HEK293 (cell line): ENCODE measurements around the gene KRT4.

Source experiments
- CTCF ChIA-PET: fragments of 350-600 bp; formaldehyde crosslinking; extraction: SDS; loops from one replicate; lab custom pipeline; 2021; ENCODE audit warnings: antibody characterized with exemption; lab: Yijun Ruan, JAX
- POLR2A ChIA-PET: fragments of 300-600 bp; formaldehyde crosslinking; extraction: SDS; loops from one replicate; lab custom pipeline; 2020; ENCODE audit warnings: antibody characterized with exemption, inconsistent platforms; lab: Yijun Ruan, JAX
- H3K27ac ChIP-seq: fragments of 200-500 bp; sonication (Bioruptor generic); 2 replicates; pipeline ENCODE4 v1.5.1; 2014; ENCODE audit warnings: low read depth, low read length, control low read depth, inconsistent platforms; ENCODE audit errors: extremely low read depth
- H3K36me3 ChIP-seq, 2 experiments: fragments of 200-500 bp in 1 of 2; sonication (Bioruptor generic) in 1 of 2; 1 replicate in 1 of 2; 2 replicates in 1 of 2; pipeline ENCODE4 v1.5.1; 2014 to 2017; ENCODE audit warnings: inconsistent platforms in 2 of 2, low read length in 2 of 2; ENCODE audit not compliant: control insufficient read depth in 2 of 2, insufficient read depth in 1 of 2
- H3K4me1 ChIP-seq: fragments of 200-500 bp; sonication (Bioruptor generic); 2 replicates; pipeline ENCODE4 v1.5.1; 2014; ENCODE audit warnings: mild to moderate bottlenecking, low read length, inconsistent platforms; ENCODE audit not compliant: control insufficient read depth, insufficient read depth
- H3K4me3 ChIP-seq: 2 replicates; pipeline ENCODE4 v1.5.1; 2011; ENCODE audit warnings: low read depth, mild to moderate bottlenecking, control low read depth, low read length, moderate library complexity
- H3K9me3 ChIP-seq: fragments of 200-500 bp; sonication (Bioruptor generic); 2 replicates; pipeline ENCODE4 v1.5.1; 2014; ENCODE audit warnings: low read depth, low read length, inconsistent platforms; ENCODE audit not compliant: control insufficient read depth, insufficient read depth
- SCRT2 ChIP-seq: fragments of 450-650 bp; formaldehyde crosslinking; IDR thresholded peaks from 2 replicates; pipeline ENCODE4 v1.5.1; 2016; ENCODE audit warnings: missing biosample characterization, missing genetic modification characterization
- ZFHX2 ChIP-seq: fragments of 450-650 bp; formaldehyde crosslinking; conservative IDR thresholded peaks from 2 replicates; pipeline ENCODE4 v1.5.1; 2016; ENCODE audit warnings: missing biosample characterization, missing genetic modification characterization
- ZIC2 ChIP-seq: fragments of 450-650 bp; formaldehyde crosslinking; IDR thresholded peaks from 2 replicates; pipeline ENCODE4 v1.5.1; 2016; ENCODE audit warnings: missing biosample characterization, missing genetic modification characterization
- ZNF112 ChIP-seq: fragments of 450-650 bp; formaldehyde crosslinking; IDR thresholded peaks from 2 replicates; pipeline ENCODE4 v1.5.0; 2017; ENCODE audit warnings: missing biosample characterization, missing genetic modification characterization
- ZNF157 ChIP-seq: fragments of 450-650 bp; formaldehyde crosslinking; IDR thresholded peaks from 2 replicates; pipeline ENCODE4 v1.5.1; 2016; ENCODE audit warnings: missing biosample characterization, missing genetic modification characterization
- ZNF354C ChIP-seq: fragments of 450-650 bp; formaldehyde crosslinking; IDR thresholded peaks from 2 replicates; pipeline ENCODE4 v1.5.1; 2016; ENCODE audit warnings: missing biosample characterization, missing genetic modification characterization, low read depth, borderline replicate concordance
- ZNF600 ChIP-seq: fragments of 450-650 bp; formaldehyde crosslinking; IDR thresholded peaks from 2 replicates; pipeline ENCODE4 v1.5.1; 2016; ENCODE audit warnings: missing biosample characterization, missing genetic modification characterization
- ZNF639 ChIP-seq: fragments of 450-650 bp; formaldehyde crosslinking; IDR thresholded peaks from 2 replicates; pipeline ENCODE4 v1.5.1; 2016; ENCODE audit warnings: missing biosample characterization, missing genetic modification characterization
- ZNF830 ChIP-seq: fragments of 450-650 bp; IDR thresholded peaks from 2 replicates; pipeline ENCODE4 v1.5.0; 2018; ENCODE audit warnings: missing biosample characterization, missing genetic modification characterization, low read depth, mild to moderate bottlenecking, moderate library complexity
- ZSCAN30 ChIP-seq: fragments of 450-650 bp; IDR thresholded peaks from 2 replicates; pipeline ENCODE4 v1.5.1; 2018; ENCODE audit warnings: missing biosample characterization, mild to moderate bottlenecking, missing genetic modification characterization, moderate library complexity
- TF ChIP-seq, protein P1 (sequence below): fragments of 450-650 bp; formaldehyde crosslinking; IDR thresholded peaks from 2 replicates; pipeline ENCODE4 v1.5.1; 2016; ENCODE audit warnings: missing biosample characterization, missing genetic modification characterization
- TF ChIP-seq, protein P2 (sequence below): fragments of 450-650 bp; formaldehyde crosslinking; optimal IDR thresholded peaks from 2 replicates; pipeline ENCODE3; 2016; ENCODE audit warnings: missing biosample characterization, mild to moderate bottlenecking, missing genetic modification characterization
- TF ChIP-seq, protein P3 (sequence below): fragments of 450-650 bp; formaldehyde crosslinking; conservative IDR thresholded peaks from 2 replicates; pipeline ENCODE4 v1.5.1; 2016; ENCODE audit warnings: low read depth, missing biosample characterization, missing genetic modification characterization
- TF ChIP-seq, protein P4 (sequence below): fragments of 450-650 bp; formaldehyde crosslinking; IDR thresholded peaks from 2 replicates; pipeline ENCODE4 v1.5.1; 2016; ENCODE audit warnings: missing biosample characterization, missing genetic modification characterization
- TF ChIP-seq, protein P5 (sequence below): fragments of 450-650 bp; formaldehyde crosslinking; IDR thresholded peaks from 2 replicates; pipeline ENCODE4 v1.5.1; 2017; ENCODE audit warnings: missing biosample characterization, mild to moderate bottlenecking, missing genetic modification characterization, moderate library complexity

Gene KRT4

DNA sequence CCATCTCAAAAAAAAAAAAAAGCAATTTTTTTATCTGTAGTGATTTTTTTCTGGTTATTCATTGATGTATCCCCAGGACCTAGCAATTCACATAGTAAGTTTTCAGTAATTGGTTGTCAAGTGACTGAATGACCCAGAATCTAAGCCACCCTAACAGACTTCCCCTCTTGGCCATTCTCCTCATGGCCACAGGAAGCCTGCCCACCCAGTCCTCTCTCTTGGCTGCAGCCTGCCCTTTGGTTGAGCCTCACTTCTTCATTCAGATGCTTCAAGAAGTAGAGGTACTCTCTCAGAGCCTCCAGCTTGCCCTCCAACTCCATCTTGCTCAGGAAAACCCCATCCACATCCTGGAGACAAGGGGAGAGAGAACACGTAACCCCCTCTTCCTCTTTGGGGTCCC, 32.0 kb upstream of the KRT4 start (continued):
- TF ChIP-seq, protein P1, sequence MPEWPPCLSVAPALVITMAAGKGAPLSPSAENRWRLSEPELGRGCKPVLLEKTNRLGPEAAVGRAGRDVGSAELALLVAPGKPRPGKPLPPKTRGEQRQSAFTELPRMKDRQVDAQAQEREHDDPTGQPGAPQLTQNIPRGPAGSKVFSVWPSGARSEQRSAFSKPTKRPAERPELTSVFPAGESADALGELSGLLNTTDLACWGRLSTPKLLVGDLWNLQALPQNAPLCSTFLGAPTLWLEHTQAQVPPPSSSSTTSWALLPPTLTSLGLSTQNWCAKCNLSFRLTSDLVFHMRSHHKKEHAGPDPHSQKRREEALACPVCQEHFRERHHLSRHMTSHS (tag by site-specific recombination): no peak
- TF ChIP-seq, protein P2, sequence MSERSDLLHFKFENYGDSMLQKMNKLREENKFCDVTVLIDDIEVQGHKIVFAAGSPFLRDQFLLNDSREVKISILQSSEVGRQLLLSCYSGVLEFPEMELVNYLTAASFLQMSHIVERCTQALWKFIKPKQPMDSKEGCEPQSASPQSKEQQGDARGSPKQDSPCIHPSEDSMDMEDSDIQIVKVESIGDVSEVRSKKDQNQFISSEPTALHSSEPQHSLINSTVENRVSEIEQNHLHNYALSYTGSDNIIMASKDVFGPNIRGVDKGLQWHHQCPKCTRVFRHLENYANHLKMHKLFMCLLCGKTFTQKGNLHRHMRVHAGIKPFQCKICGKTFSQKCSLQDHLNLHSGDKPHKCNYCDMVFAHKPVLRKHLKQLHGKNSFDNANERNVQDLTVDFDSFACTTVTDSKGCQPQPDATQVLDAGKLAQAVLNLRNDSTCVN (tag by site-specific recombination): no peak
- no peak for TF ChIP-seq ZNF830 (tag by site-specific recombination)
- TF ChIP-seq, all 188 proteins: peak for 0

GRCh38 chr12:52844386-52844785, 30.5 kb upstream of the KRT4 start:
- Histone ChIP-seq H3K9me3 (no peaks in the 10 kb centered on the region), H3K36me3 (no peaks in the 10 kb centered on the region), H3K27ac (no peak overlapping the region)
- POLR2A ChIA-PET: no interaction called here
- TF ChIP-seq, protein P3, sequence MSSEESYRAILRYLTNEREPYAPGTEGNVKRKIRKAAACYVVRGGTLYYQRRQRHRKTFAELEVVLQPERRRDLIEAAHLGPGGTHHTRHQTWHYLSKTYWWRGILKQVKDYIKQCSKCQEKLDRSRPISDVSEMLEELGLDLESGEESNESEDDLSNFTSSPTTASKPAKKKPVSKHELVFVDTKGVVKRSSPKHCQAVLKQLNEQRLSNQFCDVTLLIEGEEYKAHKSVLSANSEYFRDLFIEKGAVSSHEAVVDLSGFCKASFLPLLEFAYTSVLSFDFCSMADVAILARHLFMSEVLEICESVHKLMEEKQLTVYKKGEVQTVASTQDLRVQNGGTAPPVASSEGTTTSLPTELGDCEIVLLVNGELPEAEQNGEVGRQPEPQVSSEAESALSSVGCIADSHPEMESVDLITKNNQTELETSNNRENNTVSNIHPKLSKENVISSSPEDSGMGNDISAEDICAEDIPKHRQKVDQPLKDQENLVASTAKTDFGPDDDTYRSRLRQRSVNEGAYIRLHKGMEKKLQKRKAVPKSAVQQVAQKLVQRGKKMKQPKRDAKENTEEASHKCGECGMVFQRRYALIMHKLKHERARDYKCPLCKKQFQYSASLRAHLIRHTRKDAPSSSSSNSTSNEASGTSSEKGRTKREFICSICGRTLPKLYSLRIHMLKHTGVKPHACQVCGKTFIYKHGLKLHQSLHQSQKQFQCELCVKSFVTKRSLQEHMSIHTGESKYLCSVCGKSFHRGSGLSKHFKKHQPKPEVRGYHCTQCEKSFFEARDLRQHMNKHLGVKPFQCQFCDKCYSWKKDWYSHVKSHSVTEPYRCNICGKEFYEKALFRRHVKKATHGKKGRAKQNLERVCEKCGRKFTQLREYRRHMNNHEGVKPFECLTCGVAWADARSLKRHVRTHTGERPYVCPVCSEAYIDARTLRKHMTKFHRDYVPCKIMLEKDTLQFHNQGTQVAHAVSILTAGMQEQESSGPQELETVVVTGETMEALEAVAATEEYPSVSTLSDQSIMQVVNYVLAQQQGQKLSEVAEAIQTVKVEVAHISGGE: no peak
- no peak for TF ChIP-seq ZSCAN30 (tag by site-specific recombination)
- TF ChIP-seq ZNF157 (tag by site-specific recombination): no peak
- TF ChIP-seq ZNF112 (tag by site-specific recombination): no peak
- TF ChIP-seq, all 188 proteins: peak for 0
- Histone ChIP-seq H3K4me3 (no peak overlapping the region), H3K4me1 (no peaks in the 10 kb centered on the region)
- CTCF ChIA-PET: interaction anchor here (0.6 to 1.5 kb wide), 2 partner anchors 21 to 621 kb away, joined by 3 read pairs; no protein-coding TSS in a partner anchor

DNA sequence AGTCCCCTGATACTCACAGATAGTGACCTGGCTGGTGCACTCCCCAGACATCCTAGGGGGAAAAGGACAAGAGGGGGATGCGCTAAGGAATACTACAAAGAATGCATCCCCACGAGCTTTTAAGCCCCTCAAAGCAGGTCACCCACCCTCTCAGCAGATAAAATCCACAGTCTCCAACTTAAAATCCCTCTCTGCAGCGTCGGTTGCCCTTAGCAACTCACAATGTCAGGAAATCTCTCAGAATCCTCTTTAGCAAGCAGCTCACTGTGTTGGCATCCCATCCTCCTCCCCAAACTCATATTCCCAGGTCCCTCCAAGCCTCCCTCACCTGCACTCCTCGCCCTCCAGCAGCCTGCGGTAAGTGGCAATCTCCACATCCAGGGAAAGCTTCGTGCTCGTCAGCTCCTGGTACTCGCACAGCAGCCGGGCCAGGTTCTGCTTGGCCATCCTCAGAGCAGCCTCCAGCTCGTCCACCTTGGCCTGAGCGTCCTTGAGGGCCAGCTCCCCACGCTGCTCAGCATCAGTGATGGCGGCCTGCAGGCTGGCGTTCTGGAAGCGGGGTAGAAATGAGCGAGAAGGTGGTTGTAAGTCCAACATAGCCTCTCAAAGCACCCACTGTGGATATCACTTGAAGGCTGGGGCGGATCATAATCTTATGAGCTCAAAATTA, 25.7 kb upstream of the KRT4 start:
- H3K27ac ChIP-seq: no peak overlapping the region
- no peaks in the 10 kb centered on the region for H3K36me3 ChIP-seq
- H3K4me3 ChIP-seq: no peak overlapping the region
- POLR2A ChIA-PET: no interaction called here
- no peaks in the 10 kb centered on the region for H3K9me3 ChIP-seq
- CTCF ChIA-PET: interaction anchor here (2.2 kb wide), 1 partner anchor 26 kb away, joined by 6 read pairs; no protein-coding TSS in a partner anchor
- no peaks in the 10 kb centered on the region for H3K4me1 ChIP-seq
- TF ChIP-seq ZNF639 (tag by site-specific recombination): no peak
- TF ChIP-seq, all 188 proteins: peak for 0

DNA sequence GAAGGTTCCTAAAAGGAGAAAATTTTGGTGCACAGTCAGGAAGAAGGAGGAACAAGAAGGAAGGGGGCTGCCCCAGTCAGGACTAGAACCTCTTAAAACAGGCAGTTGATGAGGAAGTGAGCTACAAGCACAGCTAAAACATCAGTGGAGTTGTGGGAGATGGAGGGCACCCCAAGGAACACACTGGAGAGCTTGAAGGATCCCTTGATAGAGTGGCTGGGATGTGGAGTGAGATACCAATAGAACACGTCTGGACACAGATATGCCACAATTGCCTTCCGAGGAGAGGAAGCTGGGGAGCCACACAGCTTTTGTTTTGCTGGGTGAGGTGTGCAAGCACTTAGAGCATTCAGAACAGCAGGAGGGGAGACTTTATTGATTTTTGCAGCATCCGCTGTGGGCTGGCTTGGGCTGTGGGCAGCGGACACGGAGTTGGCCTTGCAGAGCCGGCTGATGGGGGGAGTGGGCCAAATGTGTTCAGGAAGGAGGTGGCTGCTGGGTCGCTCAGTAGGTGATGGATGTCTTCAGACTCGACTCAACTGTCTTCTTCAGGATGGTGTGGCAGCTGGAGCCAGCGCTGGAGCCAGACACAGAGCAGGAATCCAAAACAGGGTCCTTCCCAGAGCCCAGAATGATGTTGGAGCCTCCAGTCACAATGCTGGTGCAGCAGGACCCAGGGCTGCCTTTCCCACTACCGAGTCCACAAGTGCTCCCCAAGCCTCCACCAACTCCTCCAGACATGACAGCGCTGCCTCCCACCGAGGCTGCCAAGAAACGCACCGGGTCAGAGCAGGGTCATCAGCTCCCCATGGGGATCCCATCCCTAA, 24.9 kb upstream of the KRT4 start:
- Histone ChIP-seq H3K36me3 (no peaks in the 10 kb centered on the region), H3K4me3 (no peak overlapping the region), H3K27ac (no peak overlapping the region), H3K4me1 (no peaks in the 10 kb centered on the region), H3K9me3 (no peaks in the 10 kb centered on the region)
- ChIA-PET CTCF (interaction anchor here (0.5 to 2.2 kb wide), 6 partner anchors 27 to 699 kb away, joined by 3 to 6 read pairs (median 4); no protein-coding TSS in a partner anchor), POLR2A (no interaction called here)
- TF ChIP-seq, protein P4, sequence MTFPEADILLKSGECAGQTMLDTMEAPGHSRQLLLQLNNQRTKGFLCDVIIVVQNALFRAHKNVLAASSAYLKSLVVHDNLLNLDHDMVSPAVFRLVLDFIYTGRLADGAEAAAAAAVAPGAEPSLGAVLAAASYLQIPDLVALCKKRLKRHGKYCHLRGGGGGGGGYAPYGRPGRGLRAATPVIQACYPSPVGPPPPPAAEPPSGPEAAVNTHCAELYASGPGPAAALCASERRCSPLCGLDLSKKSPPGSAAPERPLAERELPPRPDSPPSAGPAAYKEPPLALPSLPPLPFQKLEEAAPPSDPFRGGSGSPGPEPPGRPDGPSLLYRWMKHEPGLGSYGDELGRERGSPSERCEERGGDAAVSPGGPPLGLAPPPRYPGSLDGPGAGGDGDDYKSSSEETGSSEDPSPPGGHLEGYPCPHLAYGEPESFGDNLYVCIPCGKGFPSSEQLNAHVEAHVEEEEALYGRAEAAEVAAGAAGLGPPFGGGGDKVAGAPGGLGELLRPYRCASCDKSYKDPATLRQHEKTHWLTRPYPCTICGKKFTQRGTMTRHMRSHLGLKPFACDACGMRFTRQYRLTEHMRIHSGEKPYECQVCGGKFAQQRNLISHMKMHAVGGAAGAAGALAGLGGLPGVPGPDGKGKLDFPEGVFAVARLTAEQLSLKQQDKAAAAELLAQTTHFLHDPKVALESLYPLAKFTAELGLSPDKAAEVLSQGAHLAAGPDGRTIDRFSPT: no peak
- TF ChIP-seq SCRT2 (tag by site-specific recombination) (peak; percentile 65), ZFHX2 (tag by site-specific recombination) (peak; percentile 80), ZIC2 (tag by site-specific recombination) (peak; percentile 82), ZNF354C (tag by site-specific recombination) (no peak), ZNF600 (tag by site-specific recombination) (peak; percentile 69)
- TF ChIP-seq, protein P5, sequence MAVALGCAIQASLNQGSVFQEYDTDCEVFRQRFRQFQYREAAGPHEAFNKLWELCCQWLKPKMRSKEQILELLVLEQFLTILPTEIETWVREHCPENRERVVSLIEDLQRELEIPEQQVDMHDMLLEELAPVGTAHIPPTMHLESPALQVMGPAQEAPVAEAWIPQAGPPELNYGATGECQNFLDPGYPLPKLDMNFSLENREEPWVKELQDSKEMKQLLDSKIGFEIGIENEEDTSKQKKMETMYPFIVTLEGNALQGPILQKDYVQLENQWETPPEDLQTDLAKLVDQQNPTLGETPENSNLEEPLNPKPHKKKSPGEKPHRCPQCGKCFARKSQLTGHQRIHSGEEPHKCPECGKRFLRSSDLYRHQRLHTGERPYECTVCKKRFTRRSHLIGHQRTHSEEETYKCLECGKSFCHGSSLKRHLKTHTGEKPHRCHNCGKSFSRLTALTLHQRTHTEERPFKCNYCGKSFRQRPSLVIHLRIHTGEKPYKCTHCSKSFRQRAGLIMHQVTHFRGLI (tag by site-specific recombination): 0 out of 2 replicates have a peak, but pooled peaks have one; percentile 16
